ENCODE measurements around the gene GLCCI1.
"Not testable (repeated sequence)": the region's sequence is repeated elsewhere in the genome, so short reads cannot be mapped to it uniquely, and the experiment has no call there.

Gene GLCCI1

GRCh38 chr7:8094164-8095140 lies 125.9 kb downstream of the GLCCI1 start:
- ATAC-seq: no peak
- Mint-ChIP-seq H3K4me3 (no peak overlapping the region), H3K36me3 (ENCODE audit: low read depth) (peaks cover 6% of the 10 kb centered on the region), H3K9me3 (peaks cover 15% of the 10 kb centered on the region), H3K27me3 (no peaks in the 10 kb centered on the region), H3K4me1 (no peaks in the 10 kb centered on the region), H3K27ac (no peak overlapping the region)
- DNase-seq: no peak

GRCh38 chr7:8101292-8101691 lies 132.7 kb downstream of the GLCCI1 start:
- ATAC-seq; H3K4me3 Mint-ChIP-seq; H3K27me3 Mint-ChIP-seq; H3K36me3 Mint-ChIP-seq (ENCODE audit: low read depth); DNase-seq; H3K27ac Mint-ChIP-seq: not testable (repeated sequence)
- H3K9me3 Mint-ChIP-seq: peaks cover 42% of the 10 kb centered on the region
- H3K4me1 Mint-ChIP-seq: peaks cover 22% of the 10 kb centered on the region

GRCh38 chr7:8103282-8103681 lies 134.7 kb downstream of the GLCCI1 start:
- H3K4me3 Mint-ChIP-seq: no peak overlapping the region
- ATAC-seq (no peak), DNase-seq (no peak)
- peaks cover 5% of the 10 kb centered on the region for H3K36me3 Mint-ChIP-seq (ENCODE audit: low read depth)
- H3K27me3 Mint-ChIP-seq: no peaks in the 10 kb centered on the region
- peaks cover 38% of the 10 kb centered on the region for H3K9me3 Mint-ChIP-seq
- H3K4me1 Mint-ChIP-seq: peaks cover 28% of the 10 kb centered on the region
- no peak overlapping the region for H3K27ac Mint-ChIP-seq

- DNase-seq (no peak), ATAC-seq (peak; percentile 94)
- Mint-ChIP-seq H3K36me3 (ENCODE audit: low read depth) (peaks cover 5% of the 10 kb centered on the region), H3K27me3 (no peaks in the 10 kb centered on the region), H3K27ac (peak overlapping the region; percentile 65), H3K4me3 (no peak overlapping the region), H3K4me1 (peaks cover 28% of the 10 kb centered on the region), H3K9me3 (peaks cover 23% of the 10 kb centered on the region)
These were observed 137.0 kb downstream of the GLCCI1 start for GRCh38 chr7:8105449-8106095.

- Mint-ChIP-seq H3K4me1 (peaks cover 39% of the 10 kb centered on the region), H3K27me3 (no peaks in the 10 kb centered on the region), H3K36me3 (ENCODE audit: low read depth) (peaks cover 5% of the 10 kb centered on the region), H3K9me3 (peaks cover 9% of the 10 kb centered on the region), H3K4me3 (no peak overlapping the region), H3K27ac (no peak overlapping the region)
- no peak for DNase-seq
- ATAC-seq: no peak
These were observed 140.8 kb downstream of the GLCCI1 start for GRCh38 chr7:8109196-8110022.

GRCh38 chr7:8111282-8111960 lies 142.8 kb downstream of the GLCCI1 start:
- no peak for ATAC-seq
- no peak overlapping the region for H3K27ac Mint-ChIP-seq

DNA sequence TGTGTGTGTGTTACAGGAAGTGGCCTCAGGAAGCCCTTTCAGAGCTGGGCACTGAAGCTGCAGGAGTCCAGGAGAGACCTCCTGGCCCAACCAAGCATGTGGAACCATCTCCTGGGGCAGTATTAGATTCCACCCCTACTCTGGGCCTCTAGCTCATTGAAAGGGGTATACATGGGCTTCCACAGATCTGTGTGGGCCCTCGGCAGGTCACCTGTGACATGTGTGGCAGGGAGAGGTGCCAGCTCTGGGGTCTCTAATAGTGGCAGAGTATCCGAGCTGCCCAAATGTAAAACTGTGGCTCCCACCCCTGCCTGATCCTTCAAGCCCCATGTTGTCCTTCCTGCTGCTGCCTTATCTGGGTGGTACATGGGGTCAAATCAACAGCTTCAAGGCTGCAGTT lies 144.1 kb downstream of the GLCCI1 start:
- peaks cover 12% of the 10 kb centered on the region for H3K36me3 Mint-ChIP-seq (ENCODE audit: low read depth)
- H3K27ac Mint-ChIP-seq: no peak overlapping the region
- H3K9me3 Mint-ChIP-seq: peaks cover 10% of the 10 kb centered on the region
- H3K4me3 Mint-ChIP-seq: no peak overlapping the region
- H3K4me1 Mint-ChIP-seq: peaks cover 48% of the 10 kb centered on the region
- DNase-seq (no peak), ATAC-seq (no peak)
- no peaks in the 10 kb centered on the region for H3K27me3 Mint-ChIP-seq

More at GRCh38 chr7:8111282-8111960, 142.8 kb downstream of the GLCCI1 start:
- Mint-ChIP-seq H3K4me1 (peaks cover 40% of the 10 kb centered on the region), H3K9me3 (peaks cover 10% of the 10 kb centered on the region), H3K4me3 (no peak overlapping the region), H3K36me3 (ENCODE audit: low read depth) (peaks cover 12% of the 10 kb centered on the region), H3K27me3 (no peaks in the 10 kb centered on the region)
- no peak for DNase-seq

DNA sequence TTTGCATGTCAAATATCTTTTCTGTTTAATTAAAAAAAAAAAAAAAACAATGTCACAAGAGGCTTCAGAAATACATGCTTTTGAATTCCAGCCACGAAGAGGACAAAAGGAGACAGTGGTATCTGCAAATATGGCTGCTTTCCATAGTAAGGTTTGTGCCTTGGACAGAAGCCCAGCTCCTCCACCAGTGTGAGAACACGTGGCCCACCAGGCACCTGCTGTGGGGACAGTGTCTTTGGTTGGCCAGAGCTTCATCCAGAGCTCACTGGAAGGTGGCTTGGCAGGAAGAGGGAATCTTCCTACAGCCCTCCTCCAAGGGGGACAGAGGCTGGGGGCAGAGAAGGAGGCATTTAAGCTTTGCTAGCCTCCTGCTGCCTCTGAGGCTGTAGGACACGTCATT lies 144.6 kb downstream of the GLCCI1 start:
- ATAC-seq (no peak), DNase-seq (no peak)
- Mint-ChIP-seq H3K9me3 (peaks cover 10% of the 10 kb centered on the region), H3K27me3 (no peaks in the 10 kb centered on the region), H3K27ac (no peak overlapping the region), H3K36me3 (ENCODE audit: low read depth) (peaks cover 12% of the 10 kb centered on the region), H3K4me3 (no peak overlapping the region), H3K4me1 (peaks cover 49% of the 10 kb centered on the region)

DNA sequence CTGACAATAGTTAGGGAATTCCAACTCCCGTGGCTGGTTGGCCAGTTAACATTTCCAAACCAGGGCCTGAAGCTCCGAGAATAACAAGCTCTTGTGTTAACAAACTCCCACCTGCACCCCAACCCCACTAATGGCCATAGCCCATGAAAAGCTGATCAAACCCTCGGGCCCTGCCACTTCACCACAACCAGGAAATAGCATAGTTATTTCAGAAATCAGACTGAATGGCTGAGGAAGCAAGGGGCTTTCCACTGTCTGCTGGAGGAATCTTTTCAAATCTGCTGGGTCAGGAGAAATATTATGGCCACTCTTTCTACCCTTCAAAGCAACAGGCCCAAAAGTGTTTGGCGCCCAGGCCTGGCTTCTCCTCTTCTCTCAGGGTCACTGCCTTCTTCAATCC lies 145.6 kb downstream of the GLCCI1 start:
- ATAC-seq (no peak), DNase-seq (no peak)
- peaks cover 3% of the 10 kb centered on the region for H3K27me3 Mint-ChIP-seq
- peaks cover 53% of the 10 kb centered on the region for H3K4me1 Mint-ChIP-seq
- no peak overlapping the region for H3K4me3 Mint-ChIP-seq
- H3K9me3 Mint-ChIP-seq: peaks cover 10% of the 10 kb centered on the region
- peak overlapping the region; percentile 68 for H3K27ac Mint-ChIP-seq
- peaks cover 12% of the 10 kb centered on the region for H3K36me3 Mint-ChIP-seq (ENCODE audit: low read depth)

DNA sequence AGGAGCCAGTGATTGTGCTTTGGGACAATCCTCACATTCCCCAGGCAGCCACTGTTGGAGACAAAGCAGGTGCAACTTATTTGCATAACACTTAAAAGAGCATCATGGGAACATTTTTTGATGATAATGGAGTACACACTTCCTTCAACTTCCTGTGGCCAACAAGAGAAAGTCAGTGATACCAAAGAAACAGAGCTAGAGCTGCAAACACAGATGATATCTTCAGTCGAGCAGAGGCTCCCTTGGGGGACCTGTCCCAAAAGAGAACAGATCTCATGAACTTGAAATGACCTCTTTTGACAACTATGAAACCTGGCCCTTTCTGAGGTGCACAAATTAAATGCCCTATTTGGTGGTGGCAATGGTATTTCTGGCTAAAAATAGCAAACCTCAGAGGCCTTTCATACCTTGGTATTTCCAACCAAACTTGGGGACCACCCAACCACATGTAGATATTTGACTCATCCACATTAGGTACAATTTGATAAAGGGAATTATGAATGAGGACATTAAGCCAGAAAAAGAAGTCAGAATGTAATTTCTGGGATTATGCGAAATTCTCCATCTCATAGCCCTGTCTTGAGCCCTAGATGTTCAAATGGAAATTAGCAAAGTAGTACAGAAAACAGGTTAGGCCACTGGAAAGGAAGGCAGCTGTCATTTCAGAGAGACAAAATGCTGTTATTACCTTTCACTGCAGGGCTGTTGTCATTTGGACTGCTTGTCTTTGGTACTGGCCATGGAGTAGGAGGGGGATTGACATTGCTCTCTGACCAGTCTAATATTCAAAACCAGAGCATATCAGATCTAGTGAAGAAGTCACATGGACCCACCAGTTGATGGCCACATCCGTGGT lies 147.2 kb downstream of the GLCCI1 start:
- peak overlapping the region; percentile 45 for H3K4me3 Mint-ChIP-seq

GRCh38 chr7:8117195-8117594 lies 148.6 kb downstream of the GLCCI1 start:
- H3K27ac Mint-ChIP-seq: peak overlapping the region; percentile 41
- ATAC-seq (peak; percentile 40), DNase-seq (no peak)
- peaks cover 12% of the 10 kb centered on the region for H3K36me3 Mint-ChIP-seq (ENCODE audit: low read depth)
- peaks cover 6% of the 10 kb centered on the region for H3K27me3 Mint-ChIP-seq
- peaks cover 10% of the 10 kb centered on the region for H3K9me3 Mint-ChIP-seq
- peaks cover 59% of the 10 kb centered on the region for H3K4me1 Mint-ChIP-seq
- no peak overlapping the region for H3K4me3 Mint-ChIP-seq

More for the DNA sequence above, 147.2 kb downstream of the GLCCI1 start:
- Mint-ChIP-seq H3K27ac (peak overlapping the region; percentile 79), H3K4me1 (peaks cover 53% of the 10 kb centered on the region), H3K27me3 (peaks cover 3% of the 10 kb centered on the region), H3K9me3 (peaks cover 10% of the 10 kb centered on the region), H3K36me3 (ENCODE audit: low read depth) (peaks cover 12% of the 10 kb centered on the region)
- no peak for DNase-seq
- ATAC-seq: peak; percentile 93

DNA sequence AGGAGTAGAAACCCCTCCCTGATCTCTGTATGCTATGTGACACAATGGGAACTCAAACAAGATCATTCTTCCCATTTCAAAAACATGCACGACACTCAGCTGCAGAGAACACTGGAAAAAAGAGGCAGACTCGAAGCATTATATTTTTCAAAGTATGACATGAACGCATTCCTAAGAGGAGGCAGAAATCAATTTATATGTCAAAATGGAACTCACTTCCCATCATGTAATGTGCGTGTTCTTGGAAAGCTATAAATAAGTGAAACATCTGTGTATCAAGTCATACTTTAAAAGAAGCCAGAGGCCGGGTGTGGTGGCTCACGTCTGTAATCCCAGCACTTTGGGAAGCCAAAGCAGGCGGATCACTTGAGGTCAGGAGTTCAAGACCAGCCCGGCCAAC lies 150.7 kb downstream of the GLCCI1 start:
- ATAC-seq (no peak), DNase-seq (no peak)
- Mint-ChIP-seq H3K9me3 (peaks cover 10% of the 10 kb centered on the region), H3K4me3 (no peak overlapping the region), H3K27me3 (peaks cover 6% of the 10 kb centered on the region), H3K36me3 (ENCODE audit: low read depth) (peaks cover 7% of the 10 kb centered on the region), H3K27ac (no peak overlapping the region), H3K4me1 (peaks cover 54% of the 10 kb centered on the region)

DNA sequence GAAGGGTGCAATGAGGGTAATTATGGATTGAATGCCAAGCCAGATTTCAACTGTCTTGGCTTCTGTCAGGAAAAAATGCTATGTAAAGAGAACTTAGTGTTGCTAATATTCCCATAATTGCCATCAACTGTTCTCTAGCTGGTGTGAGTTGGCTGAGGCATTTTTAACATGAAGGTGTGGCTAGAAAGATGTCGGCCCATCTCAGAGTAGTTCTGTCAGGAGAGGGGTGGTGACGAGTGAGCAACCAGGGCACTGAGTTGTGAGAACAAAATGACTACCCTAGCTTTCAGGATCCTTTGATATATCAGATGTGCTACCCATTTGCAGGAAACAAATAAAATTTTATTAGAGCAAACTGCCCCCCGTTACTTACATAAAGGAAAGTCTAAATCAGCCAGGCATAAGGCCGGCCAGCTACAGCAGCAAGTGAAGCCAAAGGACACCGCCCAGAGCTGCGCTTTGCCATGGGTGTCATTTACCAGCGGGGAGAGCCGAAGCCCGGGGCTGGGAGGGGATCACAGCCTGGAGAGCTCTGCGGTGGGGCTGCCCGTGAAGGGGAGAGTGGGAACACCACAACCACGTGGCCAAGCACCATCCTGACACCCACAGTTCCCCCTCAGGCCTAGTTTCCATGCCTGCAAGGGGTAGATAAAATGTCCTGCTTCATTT lies 151.9 kb downstream of the GLCCI1 start:
- Mint-ChIP-seq H3K27me3 (peaks cover 6% of the 10 kb centered on the region), H3K4me1 (peaks cover 54% of the 10 kb centered on the region), H3K27ac (no peak overlapping the region), H3K36me3 (ENCODE audit: low read depth) (peaks cover 3% of the 10 kb centered on the region), H3K4me3 (no peak overlapping the region), H3K9me3 (peaks cover 4% of the 10 kb centered on the region)
- no peak for DNase-seq
- ATAC-seq: no peak

Measured in activated naive CD8-positive, alpha-beta T cell treated with anti-CD3 and anti-CD28 coated beads, Interleukin-2, amount 50 U/mL, for 24 hours (primary cell).